Smooth muscle cell (in vitro differentiated cells): ENCODE results near the gene TAF1C. TPM values are rescaled to one million over a fixed set of nuclear protein-coding genes. Genes with fewer than 3 reads are reported as not detected.

Experiments
- DNase-seq: peaks from one replicate; lab custom pipeline; 2025; ENCODE audit not compliant: unreplicated experiment; lab: John Stamatoyannopoulos, UW
- H2AFZ ChIP-seq: fragments of 200-600 bp; sonication (generic); 2 replicates; pipeline ENCODE4 v1.6.0; 2016; ENCODE audit warnings: antibody characterized with exemption, low read depth, mild to moderate bottlenecking
- H3F3A ChIP-seq: fragments of 200-600 bp; sonication (generic); 2 replicates; pipeline ENCODE4 v1.6.0; 2017; ENCODE audit warnings: antibody characterized with exemption, low read depth
- H3K27ac ChIP-seq: fragments of 200-600 bp; sonication (generic); 2 replicates; pipeline ENCODE4 v1.5.1; 2016; ENCODE audit warnings: low read depth, mild to moderate bottlenecking
- H3K27me3 ChIP-seq: fragments of 200-600 bp; sonication (generic); 2 replicates; pipeline ENCODE4 v1.6.1; 2016; ENCODE audit warnings: low read depth, mild to moderate bottlenecking
- H3K36me3 ChIP-seq: fragments of 200-600 bp; sonication (generic); 2 replicates; pipeline ENCODE4 v1.5.1; 2016; ENCODE audit warnings: low read depth
- H3K4me1 ChIP-seq: fragments of 200-600 bp; sonication (generic); 2 replicates; pipeline ENCODE4 v1.5.1; 2016; ENCODE audit warnings: low read depth
- H3K4me2 ChIP-seq: fragments of 200-600 bp; sonication (generic); 2 replicates; pipeline ENCODE4 v1.6.0; 2016; ENCODE audit warnings: mild to moderate bottlenecking
- H3K4me3 ChIP-seq: fragments of 200-600 bp; sonication (generic); 2 replicates; pipeline ENCODE4 v1.5.1; 2016; ENCODE audit warnings: mild to moderate bottlenecking
- H3K79me2 ChIP-seq: fragments of 200-600 bp; sonication (generic); 2 replicates; pipeline ENCODE4 v1.6.0; 2016; ENCODE audit warnings: low read depth, mild to moderate bottlenecking
- H3K9ac ChIP-seq: fragments of 200-600 bp; sonication (generic); 2 replicates; pipeline ENCODE4 v1.6.0; 2016; ENCODE audit warnings: low read depth
- H3K9me3 ChIP-seq: fragments of 200-600 bp; sonication (generic); replicated peaks from 2 replicates; pipeline ENCODE4 v1.5.1; 2016; ENCODE audit warnings: low read depth
- H4K20me1 ChIP-seq: fragments of 200-600 bp; sonication (generic); 2 replicates; pipeline ENCODE4 v1.6.0; 2016; ENCODE audit warnings: low read depth
- CTCF ChIP-seq: fragments of 200-600 bp; sonication (generic); IDR thresholded peaks from 2 replicates; pipeline ENCODE4 v1.5.1; 2017; ENCODE audit warnings: borderline replicate concordance, mild to moderate bottlenecking, antibody characterized with exemption; ENCODE audit not compliant: insufficient read depth, poor library complexity, severe bottlenecking
- WGBS: methylation state at CpG from one replicate; pipeline ENCODE4 v1.1.7; 2016; ENCODE audit warnings: low lambda C conversion rate; 5-methylcytosine and 5-hydroxymethylcytosine counted together
- polyA plus RNA-seq: library from polyadenylated mRNA; unstranded; fragments of >200 nt; fragmentation: Nextera tagmentation; extraction: Ambion mirVana; gene quantifications from 2 replicates; pipeline ENCODE4 v1.2.1, GENCODE V29; 2016
- total RNA-seq: library from RNA; depleted of rRNA; stranded (reverse); fragments of >200 nt; gene quantifications from 2 replicates; pipeline ENCODE4 v1.2.3, GENCODE V29; 2014

Gene TAF1C
- total and polyA plus RNA-seq, 2 experiments from 2014 or later, result 17.1 to 35.5 TPM

GRCh38 chr16:84137287-84137686 is 49.6 kb downstream of the TAF1C start:
- no peak for TF ChIP-seq CTCF
- Histone ChIP-seq H3K36me3 (no peaks in the 10 kb centered on the region), H2AFZ (no peak overlapping the region), H3K4me1 (peaks cover 31% of the 10 kb centered on the region), H3K4me2 (no peak overlapping the region), H3K9ac (no peak overlapping the region), H3K27me3 (no peaks in the 10 kb centered on the region), H4K20me1 (peaks cover 75% of the 10 kb centered on the region), H3F3A (peaks cover 5% of the 10 kb centered on the region), H3K9me3 (no peaks in the 10 kb centered on the region), H3K79me2 (peaks cover 49% of the 10 kb centered on the region), H3K4me3 (no peak overlapping the region), H3K27ac (no peak overlapping the region)
- WGBS, result 88% methylated on average over 8 of the region's 8 CpGs
- DNase-seq, result no peak

GRCh38 chr16:84136331-84137125 is 50.3 kb downstream of the TAF1C start:
- H3K9me3 ChIP-seq, result no peaks in the 10 kb centered on the region
- 96% methylated on average over 11 of the region's 11 CpGs for WGBS
- no peak for DNase-seq
- peaks cover 31% of the 10 kb centered on the region for H3K4me1 ChIP-seq
- H3K27me3 ChIP-seq, result no peaks in the 10 kb centered on the region
- peaks cover 46% of the 10 kb centered on the region for H3K79me2 ChIP-seq
- H3K4me2 ChIP-seq, result no peak overlapping the region
- TF ChIP-seq CTCF, result no peak
- H3F3A ChIP-seq, result peaks cover 5% of the 10 kb centered on the region
- no peak overlapping the region for H3K9ac ChIP-seq
- no peaks in the 10 kb centered on the region for H3K36me3 ChIP-seq
- no peak overlapping the region for H2AFZ ChIP-seq
- no peak overlapping the region for H3K4me3 ChIP-seq
- H4K20me1 ChIP-seq, result peaks cover 68% of the 10 kb centered on the region
- no peak overlapping the region for H3K27ac ChIP-seq

- Histone ChIP-seq H2AFZ (no peak overlapping the region), H3K27me3 (no peaks in the 10 kb centered on the region), H3K36me3 (no peaks in the 10 kb centered on the region), H3K79me2 (peaks cover 27% of the 10 kb centered on the region), H3K9me3 (no peaks in the 10 kb centered on the region), H3K4me1 (peaks cover 18% of the 10 kb centered on the region), H3K9ac (no peak overlapping the region), H3F3A (peaks cover 5% of the 10 kb centered on the region), H4K20me1 (peaks cover 38% of the 10 kb centered on the region), H3K27ac (no peak overlapping the region), H3K4me2 (no peak overlapping the region), H3K4me3 (no peak overlapping the region)
- TF ChIP-seq CTCF, result no peak
- WGBS, result 97% methylated on average over 7 of the region's 7 CpGs
- DNase-seq, result no peak
Observed at GRCh38 chr16:84132527-84133285, 54.2 kb downstream of the TAF1C start.
